Peyer's patch (tissue), 4 donors: ENCODE measurements around the gene MVP. TPM values are rescaled to one million over a fixed set of nuclear protein-coding genes. Genes with fewer than 3 reads are reported as not detected.

Experiments used
- DNase-seq, 3 donors: peaks; one replicate each; pipeline ENCODE4 v3.0.0-alpha.2; 2017 to 2019
- H3K27ac ChIP-seq, 4 donors: fragments of 200-600 bp; sonication (generic); one replicate each; pipeline ENCODE4 v1.5.1; 2016 to 2019
- H3K27me3 ChIP-seq, 2 donors: fragments of 200-600 bp; sonication (generic); one replicate each; pipeline ENCODE4 v1.5.1; 2019
- H3K36me3 ChIP-seq, 3 donors: fragments of 200-600 bp; sonication (generic); one replicate each; pipeline ENCODE4 v1.5.1; 2016 to 2019
- H3K4me1 ChIP-seq, 4 donors: fragments of 200-600 bp; sonication (generic); one replicate each; pipeline ENCODE4 v1.5.1; 2016 to 2019
- H3K4me3 ChIP-seq, 4 donors: fragments of 200-600 bp; sonication (generic); 1 replicate in 3 of 4; 2 replicates in 1 of 4; pipeline ENCODE4 v1.5.1; 2016 to 2019; ENCODE audit warnings: mild to moderate bottlenecking in 1 of 4
- H3K9me3 ChIP-seq, 4 donors: fragments of 200-600 bp; sonication (generic); one replicate each; pipeline ENCODE4 v1.5.1; 2016 to 2019; ENCODE audit warnings: mild to moderate bottlenecking in 1 of 4
- POLR2A ChIP-seq, 2 donors: fragments of 450-650 bp; IDR thresholded peaks; one replicate each; pipeline ENCODE4 v1.5.1; 2017; ENCODE audit warnings: antibody characterized with exemption in 2 of 2, mild to moderate bottlenecking in 2 of 2, moderate library complexity in 2 of 2
- total RNA-seq, 4 donors: library from RNA; depleted of rRNA; stranded (reverse); fragments of >200 nt; gene quantifications; one replicate each; pipeline ENCODE4 v1.1.0, GENCODE V29; 2016
- TF ChIP-seq, protein P1 (sequence below), 6 experiments: fragments of 450-650 bp in 4 of 6; fragments of 200-600 bp in 2 of 6; sonication (generic) in 1 of 6; IDR thresholded peaks; one replicate each; pipeline ENCODE4 v1.5.1; 2017 to 2019; ENCODE audit warnings: antibody characterized with exemption in 6 of 6, mild to moderate bottlenecking in 3 of 6, moderate library complexity in 1 of 6

Gene MVP
- total RNA-seq, 4 donors from 2014 or later, result 222 to 709 (median 645) TPM

DNA sequence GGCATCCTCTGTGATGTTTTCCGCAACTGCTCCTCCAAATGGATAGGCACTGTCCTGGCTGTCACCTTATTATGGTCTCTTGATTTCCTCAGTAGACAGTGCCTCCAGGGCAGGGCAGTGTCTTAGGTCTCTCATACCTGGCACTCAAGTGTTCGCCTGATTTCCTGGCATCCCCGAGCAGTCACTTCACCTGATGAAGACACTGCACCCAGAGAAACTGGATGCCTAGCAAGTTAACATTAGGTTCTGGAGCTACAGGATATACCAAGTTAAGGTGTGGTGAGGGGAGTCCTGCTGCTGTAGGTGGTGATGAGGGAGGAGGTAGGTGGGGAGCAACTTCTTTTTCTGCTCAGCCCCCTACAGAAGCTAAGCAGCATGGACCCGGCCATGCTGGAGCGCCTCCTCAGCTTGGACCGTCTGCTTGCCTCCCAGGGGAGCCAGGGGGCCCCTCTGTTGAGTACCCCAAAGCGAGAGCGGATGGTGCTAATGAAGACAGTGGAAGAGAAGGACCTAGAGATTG lies 17.8 kb upstream of the MVP start:
- no peak overlapping the region for H3K4me3 ChIP-seq
- TF ChIP-seq, protein P1, sequence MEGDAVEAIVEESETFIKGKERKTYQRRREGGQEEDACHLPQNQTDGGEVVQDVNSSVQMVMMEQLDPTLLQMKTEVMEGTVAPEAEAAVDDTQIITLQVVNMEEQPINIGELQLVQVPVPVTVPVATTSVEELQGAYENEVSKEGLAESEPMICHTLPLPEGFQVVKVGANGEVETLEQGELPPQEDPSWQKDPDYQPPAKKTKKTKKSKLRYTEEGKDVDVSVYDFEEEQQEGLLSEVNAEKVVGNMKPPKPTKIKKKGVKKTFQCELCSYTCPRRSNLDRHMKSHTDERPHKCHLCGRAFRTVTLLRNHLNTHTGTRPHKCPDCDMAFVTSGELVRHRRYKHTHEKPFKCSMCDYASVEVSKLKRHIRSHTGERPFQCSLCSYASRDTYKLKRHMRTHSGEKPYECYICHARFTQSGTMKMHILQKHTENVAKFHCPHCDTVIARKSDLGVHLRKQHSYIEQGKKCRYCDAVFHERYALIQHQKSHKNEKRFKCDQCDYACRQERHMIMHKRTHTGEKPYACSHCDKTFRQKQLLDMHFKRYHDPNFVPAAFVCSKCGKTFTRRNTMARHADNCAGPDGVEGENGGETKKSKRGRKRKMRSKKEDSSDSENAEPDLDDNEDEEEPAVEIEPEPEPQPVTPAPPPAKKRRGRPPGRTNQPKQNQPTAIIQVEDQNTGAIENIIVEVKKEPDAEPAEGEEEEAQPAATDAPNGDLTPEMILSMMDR (IDR thresholded peaks at IDR 0.05), result no peak
- TF ChIP-seq POLR2A (IDR thresholded peaks at IDR 0.05), result no peak
- peaks cover 0 to 39% (median 0%) of the 10 kb centered on the region in 3 donors for H3K36me3 ChIP-seq
- no peak overlapping the region for H3K27ac ChIP-seq
- DNase-seq, result no peak
- H3K27me3 ChIP-seq, result no peaks in the 10 kb centered on the region
- no peaks in the 10 kb centered on the region for H3K9me3 ChIP-seq
- H3K4me1 ChIP-seq, result peaks cover 0 to 9% (median 2%) of the 10 kb centered on the region in 4 donors

DNA sequence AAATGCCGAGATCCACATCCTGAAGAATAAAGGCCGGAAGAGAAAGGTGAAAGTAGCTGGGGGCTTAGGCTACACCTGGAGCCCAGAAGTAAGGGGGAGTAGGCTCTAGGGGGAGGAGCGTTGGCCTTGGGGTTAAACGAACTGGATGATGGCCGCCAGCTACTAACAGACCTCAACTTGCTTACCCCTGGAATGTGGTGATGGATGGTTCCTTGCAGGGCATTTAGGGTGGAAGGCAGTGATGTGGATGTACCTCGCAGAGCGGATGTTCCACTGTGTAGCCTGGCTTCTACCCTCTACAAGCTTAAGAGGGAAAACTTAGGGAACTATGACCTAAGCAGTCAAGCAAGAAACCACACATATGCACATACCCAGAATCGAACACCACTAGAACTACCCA lies 16.2 kb upstream of the MVP start:
- H3K9me3 ChIP-seq, result no peaks in the 10 kb centered on the region
- H3K36me3 ChIP-seq, result peaks cover 0 to 27% (median 0%) of the 10 kb centered on the region in 3 donors
- TF ChIP-seq, protein P1 (IDR thresholded peaks at IDR 0.05), result no peak
- peak overlapping the region; percentile 93 to 99 (median 98) for H3K27ac ChIP-seq
- peaks cover 2 to 21% (median 14%) of the 10 kb centered on the region in 4 donors for H3K4me1 ChIP-seq
- no peak for DNase-seq
- H3K27me3 ChIP-seq, result no peaks in the 10 kb centered on the region
- no peak overlapping the region for H3K4me3 ChIP-seq

DNA sequence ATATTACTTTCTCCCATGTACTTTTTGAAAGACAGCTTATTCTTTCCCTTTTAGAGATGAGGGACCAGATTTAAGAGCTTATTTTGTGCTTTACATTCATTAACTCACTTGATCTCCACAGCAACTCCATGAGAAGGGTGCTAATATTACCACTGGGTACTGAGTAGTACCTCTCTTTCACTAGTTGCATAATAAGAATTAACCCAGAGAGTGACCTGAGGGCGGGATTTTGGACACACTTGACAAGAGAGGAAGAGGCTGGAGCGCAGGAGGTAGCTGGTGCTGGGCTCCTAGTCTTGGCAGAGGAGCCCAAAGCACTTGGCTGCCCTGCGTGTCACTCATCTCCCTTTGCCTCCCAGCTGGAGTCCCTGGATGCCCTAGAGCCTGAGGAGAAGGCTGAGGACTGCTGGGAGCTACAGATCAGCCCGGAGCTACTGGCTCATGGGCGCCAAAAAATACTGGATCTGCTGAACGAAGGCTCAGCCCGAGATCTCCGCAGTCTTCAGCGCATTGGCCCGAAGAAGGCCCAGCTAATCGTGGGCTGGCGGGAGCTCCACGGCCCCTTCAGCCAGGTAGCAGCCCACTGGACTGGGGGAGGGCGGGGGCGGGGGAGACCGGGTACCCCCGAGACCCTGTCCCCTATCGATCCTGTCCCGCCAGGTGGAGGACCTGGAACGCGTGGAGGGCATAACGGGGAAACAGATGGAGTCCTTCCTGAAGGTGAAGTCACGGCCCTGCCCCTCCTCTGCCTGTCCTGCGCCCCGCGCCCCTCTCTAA lies 15.6 kb upstream of the MVP start:
- H3K36me3 ChIP-seq, result peaks cover 0 to 27% (median 0%) of the 10 kb centered on the region in 3 donors
- peak overlapping the region; percentile 93 to 99 (median 98) for H3K27ac ChIP-seq
- no peaks in the 10 kb centered on the region for H3K9me3 ChIP-seq
- TF ChIP-seq, protein P1 (IDR thresholded peaks at IDR 0.05), result no peak
- TF ChIP-seq POLR2A (IDR thresholded peaks at IDR 0.05), result no peak
- peak in 2 of 3 donors; percentile 29 to 61 for DNase-seq
- H3K4me1 ChIP-seq, result peaks cover 4 to 27% (median 19%) of the 10 kb centered on the region in 4 donors
- H3K27me3 ChIP-seq, result no peaks in the 10 kb centered on the region
- H3K4me3 ChIP-seq, result peak overlapping the region; percentile 76 to 84 (median 78)

DNA sequence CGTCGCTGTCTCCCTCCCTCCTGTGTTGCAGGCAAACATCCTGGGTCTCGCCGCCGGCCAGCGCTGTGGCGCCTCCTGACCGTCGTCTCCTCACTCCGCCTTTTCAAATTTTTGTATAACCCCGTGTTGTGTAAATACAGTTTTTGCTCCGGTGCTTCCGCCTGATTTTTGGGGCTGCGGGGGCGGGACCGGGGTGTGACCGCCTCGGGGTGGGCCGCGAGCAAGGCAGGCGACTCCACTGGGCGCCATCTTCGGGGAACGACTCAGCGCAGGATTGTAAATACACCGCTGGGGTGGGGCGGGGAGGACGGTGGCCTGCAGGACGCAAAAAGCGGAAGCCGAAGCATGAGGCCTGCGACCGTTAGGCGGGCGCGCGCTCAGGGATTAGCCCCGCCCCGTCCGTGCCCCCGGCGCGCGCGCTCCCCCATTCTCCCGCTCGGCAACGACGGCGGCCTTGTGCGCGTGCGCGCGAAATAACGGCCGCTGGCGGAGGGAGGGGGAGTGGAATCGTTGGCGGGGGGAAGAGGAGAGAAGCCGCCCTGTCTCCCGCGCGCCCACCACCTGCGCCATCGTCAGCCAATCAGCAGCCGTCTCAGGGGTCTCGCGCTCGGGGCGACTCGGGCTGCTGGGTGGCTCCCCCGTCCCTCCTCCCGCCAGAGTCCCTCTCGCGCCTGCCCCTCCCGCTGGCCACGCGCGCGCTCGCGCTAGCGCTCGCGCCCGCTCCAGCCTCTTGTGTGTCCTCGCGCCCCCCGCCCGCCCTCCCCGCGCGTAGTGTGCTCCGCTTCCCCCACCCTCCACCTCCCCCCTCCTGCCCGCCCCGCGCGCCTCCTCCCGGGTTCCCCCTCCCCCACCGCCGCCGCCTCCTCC lies 14.8 kb upstream of the MVP start:
- H3K4me3 ChIP-seq, result peak overlapping the region; percentile 76 to 84 (median 78)
- peaks cover 0 to 25% (median 0%) of the 10 kb centered on the region in 3 donors for H3K36me3 ChIP-seq
- peak; percentile 83 to 90 for TF ChIP-seq POLR2A (IDR thresholded peaks at IDR 0.05)
- TF ChIP-seq, protein P1 (IDR thresholded peaks at IDR 0.05), result peak in 4 of 6 experiments; percentile 1 to 20 (median 17)
- H3K27ac ChIP-seq, result peak overlapping the region; percentile 93 to 99 (median 98)
- H3K9me3 ChIP-seq, result no peaks in the 10 kb centered on the region
- DNase-seq, result peak; percentile 98 to 99 (median 98)
- no peaks in the 10 kb centered on the region for H3K27me3 ChIP-seq
- H3K4me1 ChIP-seq, result peaks cover 4 to 35% (median 21%) of the 10 kb centered on the region in 4 donors

DNA sequence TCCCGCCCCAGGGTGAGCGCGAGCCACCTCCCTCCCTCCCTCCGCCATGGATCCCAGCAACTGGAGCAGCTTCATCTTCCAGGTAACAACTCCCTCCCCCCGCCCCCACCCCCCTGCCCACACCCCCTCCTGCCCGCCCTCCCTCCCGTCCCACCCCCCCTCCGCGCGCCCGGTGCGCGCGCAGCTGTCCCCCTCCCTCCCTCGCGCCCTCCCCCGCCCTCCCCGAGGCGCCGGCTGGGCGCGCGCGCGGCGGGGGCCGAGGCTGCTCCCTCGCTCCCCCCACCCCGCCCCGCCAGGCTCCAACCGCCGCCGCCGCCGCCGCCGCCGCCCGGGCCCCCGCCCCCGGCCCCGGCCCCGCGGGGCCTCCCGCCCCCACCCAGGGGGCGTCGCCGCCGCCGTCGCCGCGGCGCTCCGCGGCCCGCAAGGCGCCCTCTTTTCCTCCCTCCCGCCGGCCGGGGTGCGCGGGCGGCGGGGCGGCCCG lies 14.1 kb upstream of the MVP start, which contains the start of gene MAZ:
MAZ (plus strand) TSS at position 431 of the 481 bp plus-strand sequence. CDS start 173 bp downstream, outside the sequence.
- peak within 1 kb of the TSS; percentile 76 to 84 (median 78) for H3K4me3 ChIP-seq
- TF ChIP-seq, protein P1 (IDR thresholded peaks at IDR 0.05), result no peak
- TF ChIP-seq POLR2A (IDR thresholded peaks at IDR 0.05), result no peak
- H3K27ac ChIP-seq, result peak within 1 kb of the TSS; percentile 93 to 99 (median 98)
- peaks cover 4 to 41% (median 27%) of the 10 kb centered on the region in 4 donors for H3K4me1 ChIP-seq
- peak in 2 of 3 donors; percentile 74 to 86 for DNase-seq
- no peaks in the 10 kb centered on the region for H3K27me3 ChIP-seq
- H3K9me3 ChIP-seq, result no peaks in the 10 kb centered on the region
- peaks cover 0 to 18% (median 0%) of the 10 kb centered on the region in 3 donors for H3K36me3 ChIP-seq
